Activated naive CD4-positive, alpha-beta T cell treated with anti-CD3 and anti-CD28 coated beads, Interleukin-2, amount 50 U/mL, for 72 hours (primary cell): ENCODE data around the gene FAM187B. TPM values are rescaled to one million over a fixed set of nuclear protein-coding genes. Genes with fewer than 3 reads are reported as not detected.

Experiments used
- ATAC-seq, 2 donors: fragments of 150-1000 bp; cut with Tn5 transposase; 2 replicates each; pipeline ENCODE4 v1.10.0; 2021; ENCODE audit warnings: mild to moderate bottlenecking in 2 of 2, moderate library complexity in 2 of 2
- DNase-seq, 2 donors: peaks; one replicate each; pipeline ENCODE4 v3.0.0; 2021 to 2022; ENCODE audit warnings: low spot score in 2 of 2
- H3K27ac Mint-ChIP-seq, 2 donors: one replicate each; pipeline ENCODE4 v1.8.0; 2022; ENCODE audit warnings: mild to moderate bottlenecking in 2 of 2, mixed read lengths in 2 of 2
- H3K36me3 Mint-ChIP-seq, 2 donors: one replicate each; pipeline ENCODE4 v1.8.0; 2022; ENCODE audit warnings: mixed read lengths in 2 of 2
- H3K9me3 Mint-ChIP-seq, 2 donors: one replicate each; pipeline ENCODE4 v1.8.0; 2022; ENCODE audit warnings: mixed read lengths in 2 of 2
- total RNA-seq, 2 donors: library from RNA; stranded (reverse); gene quantifications; one replicate each; pipeline ENCODE4 v1.2.3, GENCODE V29; 2022

Gene FAM187B
- total RNA-seq, 2 donors from 2014 or later = not detected

- Mint-ChIP-seq H3K9me3 (peaks cover 3 to 21% of the 10 kb centered on the region in 2 donors), H3K27ac (peak overlapping the region in 1 of 2 donors; percentile 58), H3K36me3 (peaks cover 0 to 18% of the 10 kb centered on the region in 2 donors)
- DNase-seq (no peak), ATAC-seq (peak in 1 of 2 donors; percentile 36)
Observed at GRCh38 chr19:35179830-35180229, 48.7 kb downstream of the FAM187B start.

GRCh38 chr19:35178701-35179100, 49.8 kb downstream of the FAM187B start:
- DNase-seq (no peak), ATAC-seq (no peak)
- Mint-ChIP-seq H3K27ac (no peak overlapping the region), H3K9me3 (peaks cover 3 to 21% of the 10 kb centered on the region in 2 donors), H3K36me3 (peaks cover 0 to 18% of the 10 kb centered on the region in 2 donors)

- peaks cover 0 to 15% of the 10 kb centered on the region in 2 donors for H3K36me3 Mint-ChIP-seq
- DNase-seq (no peak), ATAC-seq (peak in 1 of 2 donors; percentile 71)
- no peak overlapping the region for H3K27ac Mint-ChIP-seq
- peaks cover 3 to 21% of the 10 kb centered on the region in 2 donors for H3K9me3 Mint-ChIP-seq
Observed at GRCh38 chr19:35177377-35178274, 50.9 kb downstream of the FAM187B start.

- peak overlapping the region in 1 of 2 donors; percentile 65 for H3K27ac Mint-ChIP-seq
- no peak for DNase-seq
- H3K9me3 Mint-ChIP-seq = peaks cover 3 to 21% of the 10 kb centered on the region in 2 donors
- no peak for ATAC-seq
- peaks cover 0 to 25% of the 10 kb centered on the region in 2 donors for H3K36me3 Mint-ChIP-seq
Observed at GRCh38 chr19:35176181-35176570, 52.4 kb downstream of the FAM187B start.

Other genes starting within 250 kb of the FAM187B start
- gene GRAMD1A, start 228.4 kb downstream of the FAM187B start, total RNA-seq = 100 to 1,000 TPM; 158 to 160 TPM
- gene SCN1B, start 198.3 kb downstream of the FAM187B start, total RNA-seq = 1 to 10 TPM; 1.5 to 1.7 TPM
- not detected for gene HPN, start 187.0 kb downstream of the FAM187B start, total RNA-seq
- not detected for gene FXYD3, start 112.9 kb downstream of the FAM187B start, total RNA-seq
- gene LGI4, start 93.7 kb downstream of the FAM187B start, total RNA-seq = 1 to 10 TPM; 1.5 to 2.7 TPM
- gene FXYD1, start 89.9 kb downstream of the FAM187B start, total RNA-seq = 1 to 10 TPM; 1.4 to 2.1 TPM
- 1 to 10 TPM in 1 of 2 donors, under 1 TPM in 1; 0.82 to 1.8 TPM for gene FXYD7, start 85.5 kb downstream of the FAM187B start, total RNA-seq
- gene FXYD5, start 74.0 kb downstream of the FAM187B start, total RNA-seq = 100 to 1,000 TPM; 279 to 283 TPM
- 10 to 100 TPM; 10.3 to 41.0 TPM for gene LSR, start 20.3 kb upstream of the FAM187B start, total RNA-seq
- 100 to 1,000 TPM; 146 to 150 TPM for gene USF2, start 40.2 kb upstream of the FAM187B start, total RNA-seq
- gene HAMP, start 53.8 kb upstream of the FAM187B start, total RNA-seq = 1 to 10 TPM in 1 of 2 donors, under 1 TPM in 1; 0.61 to 1.7 TPM
- 1 to 10 TPM in 1 of 2 donors, under 1 TPM in 1; 0.61 to 1.7 TPM for gene MAG, start 63.4 kb upstream of the FAM187B start, total RNA-seq
- gene CD22, start 100.4 kb upstream of the FAM187B start, total RNA-seq = 10 to 100 TPM in 1 of 2 donors, 1 to 10 TPM in 1; 7.0 to 48.2 TPM
- gene FFAR1, start 119.2 kb upstream of the FAM187B start, total RNA-seq = 1 to 10 TPM in 1 of 2 donors, under 1 TPM in 1; 0.23 to 1.5 TPM
- gene FFAR3, start 129.7 kb upstream of the FAM187B start, total RNA-seq = 1 to 10 TPM; 1.4 to 5.1 TPM
- gene GPR42, start 142.3 kb upstream of the FAM187B start, total RNA-seq = 1 to 10 TPM in 1 of 2 donors, under 1 TPM in 1; 0.50 to 1.8 TPM
- gene FFAR2, start 219.5 kb upstream of the FAM187B start, total RNA-seq = not detected